Epithelial cell of proximal tubule (primary cell): ENCODE data around the gene GOLGA6C. TPM values are rescaled to one million over a fixed set of nuclear protein-coding genes. Genes with fewer than 3 reads are reported as not detected.

Source experiments
- DNase-seq: peaks from one replicate; pipeline ENCODE4 v3.0.0-alpha.2; 2011; ENCODE audit warnings: low read depth
- H3K4me3 ChIP-seq: 2 replicates; pipeline ENCODE4 v1.5.1; 2011; ENCODE audit warnings: low read depth, mild to moderate bottlenecking, low read length
- CTCF ChIP-seq: conservative IDR thresholded peaks from 2 replicates; pipeline ENCODE4 v1.5.1; 2012; ENCODE audit warnings: low read depth, mild to moderate bottlenecking, low read length
- total RNA-seq: library from RNA; depleted of rRNA; stranded (reverse); fragments of >200 nt; gene quantifications from 2 replicates; pipeline ENCODE4 v1.2.3, GENCODE V29; 2015

Gene GOLGA6C
- total RNA-seq, 1 donor from 2014 or later = not detected

GRCh38 chr15:75229191-75230015, 28.7 kb upstream of the GOLGA6C start:
- TF ChIP-seq CTCF = no peak
- no peak for DNase-seq
- no peak overlapping the region for H3K4me3 ChIP-seq

- TF ChIP-seq CTCF = no peak
- no peak overlapping the region for H3K4me3 ChIP-seq
- no peak for DNase-seq
These were observed 28.2 kb upstream of the GOLGA6C start for GRCh38 chr15:75230016-75230343.

- H3K4me3 ChIP-seq = no peak overlapping the region
- TF ChIP-seq CTCF = no peak
- DNase-seq = no peak
These were observed 27.4 kb upstream of the GOLGA6C start for GRCh38 chr15:75230551-75231371.

GRCh38 chr15:75231836-75232235, 26.3 kb upstream of the GOLGA6C start:
- no peak for TF ChIP-seq CTCF
- no peak for DNase-seq
- no peak overlapping the region for H3K4me3 ChIP-seq

GRCh38 chr15:75232252-75232813, 25.8 kb upstream of the GOLGA6C start:
- DNase-seq = no peak
- no peak overlapping the region for H3K4me3 ChIP-seq
- TF ChIP-seq CTCF = no peak

GRCh38 chr15:75232826-75233503, 25.2 kb upstream of the GOLGA6C start:
- no peak for TF ChIP-seq CTCF
- DNase-seq = no peak
- H3K4me3 ChIP-seq = no peak overlapping the region
